ENCODE data around the gene HSPA12B.

DNA sequence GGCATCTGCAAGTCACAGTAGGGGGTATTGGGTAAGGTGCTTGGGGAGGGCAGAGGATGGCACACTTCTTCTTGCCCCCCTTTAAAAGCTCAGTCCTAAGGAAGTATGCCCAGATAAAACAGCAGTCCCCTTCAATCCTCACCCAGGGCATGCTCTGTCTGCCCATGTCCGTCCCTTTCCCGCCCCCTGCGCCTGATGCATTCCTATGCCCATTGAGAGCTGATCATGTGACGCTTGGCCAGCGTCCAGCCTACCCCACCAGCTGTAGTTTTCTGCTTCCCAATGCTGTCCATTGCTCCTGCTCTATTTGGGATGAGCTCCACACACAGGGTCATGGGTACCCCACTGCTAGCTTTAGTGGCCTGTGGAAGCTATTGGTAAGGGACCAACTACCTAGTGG is 28.4 kb upstream of the HSPA12B start:
- TF ChIP-seq, protein P1, sequence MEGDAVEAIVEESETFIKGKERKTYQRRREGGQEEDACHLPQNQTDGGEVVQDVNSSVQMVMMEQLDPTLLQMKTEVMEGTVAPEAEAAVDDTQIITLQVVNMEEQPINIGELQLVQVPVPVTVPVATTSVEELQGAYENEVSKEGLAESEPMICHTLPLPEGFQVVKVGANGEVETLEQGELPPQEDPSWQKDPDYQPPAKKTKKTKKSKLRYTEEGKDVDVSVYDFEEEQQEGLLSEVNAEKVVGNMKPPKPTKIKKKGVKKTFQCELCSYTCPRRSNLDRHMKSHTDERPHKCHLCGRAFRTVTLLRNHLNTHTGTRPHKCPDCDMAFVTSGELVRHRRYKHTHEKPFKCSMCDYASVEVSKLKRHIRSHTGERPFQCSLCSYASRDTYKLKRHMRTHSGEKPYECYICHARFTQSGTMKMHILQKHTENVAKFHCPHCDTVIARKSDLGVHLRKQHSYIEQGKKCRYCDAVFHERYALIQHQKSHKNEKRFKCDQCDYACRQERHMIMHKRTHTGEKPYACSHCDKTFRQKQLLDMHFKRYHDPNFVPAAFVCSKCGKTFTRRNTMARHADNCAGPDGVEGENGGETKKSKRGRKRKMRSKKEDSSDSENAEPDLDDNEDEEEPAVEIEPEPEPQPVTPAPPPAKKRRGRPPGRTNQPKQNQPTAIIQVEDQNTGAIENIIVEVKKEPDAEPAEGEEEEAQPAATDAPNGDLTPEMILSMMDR (IDR thresholded peaks at IDR 0.05), result no peak
- TF ChIP-seq POLR2A (IDR thresholded peaks at IDR 0.05), result no peak

Data from esophagus squamous epithelium (tissue), 4 donors.